ENCODE data around the gene CREM. TPM values are rescaled to one million over a fixed set of nuclear protein-coding genes. Genes with fewer than 3 reads are reported as not detected.

The CREM gene
- total and polyA plus RNA-seq, 2 of the 4 experiments (the other 2 are of a cell fraction): 33.2 to 40.5 TPM

GRCh38 chr10:35185260-35186034 is 58.8 kb downstream of the CREM start:
- no peak overlapping the region for H3K56ac ChIP-seq (ENCODE audit: extremely low read depth, insufficient read depth, low read length)
- H2BK5ac ChIP-seq (ENCODE audit: low read depth, low read length, poor library complexity, severe bottlenecking): no peak overlapping the region
- no peak overlapping the region for H3K14ac ChIP-seq (replicated peaks; ENCODE audit: low read depth, low read length)
- H3K18ac ChIP-seq (ENCODE audit: low read depth, low read length): no peak overlapping the region
- no peak overlapping the region for H2AK5ac ChIP-seq (ENCODE audit: low read depth, low read length)
- no peaks in the 10 kb centered on the region for H3K4me1 ChIP-seq (ENCODE audit: control insufficient read depth, insufficient read depth, low read length)
- no peak overlapping the region for H2BK15ac ChIP-seq (ENCODE audit: low read depth, low read length)
- no peaks in the 10 kb centered on the region for H3K27me3 ChIP-seq (ENCODE audit: control insufficient read depth, insufficient read depth, low read length)
- 80% methylated on average over 2 of the region's 8 CpGs; no CpG with 5 or more reads in 1 of the 2 experiments for WGBS, 2 experiments (ENCODE audit: extremely low coverage in 2 of 2, insufficient read length in 1 of 2)
- no peak overlapping the region for H2BK20ac ChIP-seq (ENCODE audit: low read depth, low read length)
- no peak overlapping the region for H2AFZ ChIP-seq (replicated peaks; ENCODE audit: low read length, poor library complexity)
- no peak overlapping the region for H3K27ac ChIP-seq (ENCODE audit: insufficient read depth, low read length)
- no peak overlapping the region for H4K5ac ChIP-seq (ENCODE audit: low read depth, low read length)
- no peak overlapping the region for H2AK9ac ChIP-seq (replicated peaks; ENCODE audit: low read depth, low read length, poor library complexity)
- H3K4me2 ChIP-seq (ENCODE audit: low read depth, low read length): no peak overlapping the region
- CTCF ChIA-PET: interaction anchor here (1.0 to 1.9 kb wide), 2 partner anchors 10 to 11 kb away, joined by 3 to 8 read pairs; no protein-coding TSS in a partner anchor
- H3K9me1 ChIP-seq (ENCODE audit: insufficient read depth, low read length): no peaks in the 10 kb centered on the region
- no peaks in the 10 kb centered on the region for H3K36me3 ChIP-seq (ENCODE audit: control insufficient read depth, insufficient read depth, low read length)
- no peaks in the 10 kb centered on the region for H3K9me3 ChIP-seq (ENCODE audit: control insufficient read depth, insufficient read depth, low read length)
- H4K20me1 ChIP-seq (ENCODE audit: insufficient read depth, low read length): no peaks in the 10 kb centered on the region
- no peak for DNase-seq
- dilution Hi-C loops (cut with HindIII; ENCODE audit: low sequenced_read_pairs, unreplicated experiment) (no loop called here), intact Hi-C loops (cut with micrococcal nuclease) (no loop called here), in situ Hi-C loops (cut with MboI; ENCODE audit: low sequenced_read_pairs) (no loop called here)
- no peak overlapping the region for H3K4ac ChIP-seq (ENCODE audit: low read depth, low read length)
- H3K9ac ChIP-seq (ENCODE audit: low read depth, low read length): no peak overlapping the region
- no peaks in the 10 kb centered on the region for H3K79me1 ChIP-seq (ENCODE audit: low read depth in 1 of 2, low read length in 2 of 2)
- H4K91ac ChIP-seq (ENCODE audit: insufficient read depth, low read depth, low read length): no peak overlapping the region
- no peak for ATAC-seq (ENCODE audit: low read depth)
- H3K4me3 ChIP-seq (ENCODE audit: insufficient read depth, low read depth, low read length): no peak overlapping the region
- no peak overlapping the region for H4K8ac ChIP-seq (ENCODE audit: low read depth in 2 of 2, low read length in 2 of 2)
- BruUV-seq (replicated peaks): no TSS peak
- no peak overlapping the region for H3K23ac ChIP-seq (ENCODE audit: low read depth, low read length)
- POLR2A ChIA-PET (ENCODE audit: unreplicated experiment): no interaction called here
- no peak for TF ChIP-seq MAFK (IDR thresholded peaks at IDR 0.05; ENCODE audit: low read depth, low read length)
- no peak for TF ChIP-seq SMC3 (IDR thresholded peaks at IDR 0.05; ENCODE audit: low read depth, low read length)
- TF ChIP-seq MXI1 (IDR thresholded peaks at IDR 0.05; ENCODE audit: borderline replicate concordance, low read depth, low read length): no peak
- no peak for TF ChIP-seq CHD1 (IDR thresholded peaks at IDR 0.05; ENCODE audit: low read depth, low read length)
- TF ChIP-seq BHLHE40 (IDR thresholded peaks at IDR 0.05; ENCODE audit: low read depth, low read length): no peak
- H2BK120ac ChIP-seq (ENCODE audit: low read depth, low read length): no peak overlapping the region

All from IMR-90 (cell line).